SHP77 (cell line): ENCODE measurements around the gene GAGE1.
"Not testable (repeated sequence)": the region's sequence is repeated elsewhere in the genome, so short reads cannot be mapped to it uniquely, and the experiment has no call there.

Experiments
- DNase-seq, 2 experiments: peaks; one replicate each; lab custom pipeline; 2025; lab: John Stamatoyannopoulos, UW

GAGE1 gene, protein sequence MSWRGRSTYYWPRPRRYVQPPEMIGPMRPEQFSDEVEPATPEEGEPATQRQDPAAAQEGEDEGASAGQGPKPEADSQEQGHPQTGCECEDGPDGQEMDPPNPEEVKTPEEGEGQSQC

DNA sequence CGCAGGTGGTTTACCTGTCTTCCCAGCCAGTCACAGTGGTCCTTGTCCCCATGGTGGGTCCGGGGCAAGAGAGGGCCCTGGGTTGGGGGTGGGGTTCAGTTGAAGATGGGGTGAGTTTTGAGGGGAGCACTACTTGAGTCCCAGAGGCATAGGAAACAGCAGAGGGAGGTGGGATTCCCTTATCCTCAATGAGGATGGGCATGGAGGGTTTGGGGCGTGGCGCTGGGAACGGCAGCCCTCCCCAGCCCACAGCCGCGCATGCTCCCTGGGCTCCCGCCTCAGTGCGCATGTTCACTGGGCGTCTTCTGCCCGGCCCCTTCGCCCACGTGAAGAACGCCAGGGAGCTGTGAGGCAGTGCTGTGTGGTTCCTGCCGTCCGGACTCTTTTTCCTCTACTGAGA is at the start of gene GAGE1:
GAGE1 (plus strand) TSS at position 301 of the 400 bp plus-strand sequence. CDS start 1,155 bp downstream, outside the sequence.
- not testable (repeated sequence) for DNase-seq

DNA sequence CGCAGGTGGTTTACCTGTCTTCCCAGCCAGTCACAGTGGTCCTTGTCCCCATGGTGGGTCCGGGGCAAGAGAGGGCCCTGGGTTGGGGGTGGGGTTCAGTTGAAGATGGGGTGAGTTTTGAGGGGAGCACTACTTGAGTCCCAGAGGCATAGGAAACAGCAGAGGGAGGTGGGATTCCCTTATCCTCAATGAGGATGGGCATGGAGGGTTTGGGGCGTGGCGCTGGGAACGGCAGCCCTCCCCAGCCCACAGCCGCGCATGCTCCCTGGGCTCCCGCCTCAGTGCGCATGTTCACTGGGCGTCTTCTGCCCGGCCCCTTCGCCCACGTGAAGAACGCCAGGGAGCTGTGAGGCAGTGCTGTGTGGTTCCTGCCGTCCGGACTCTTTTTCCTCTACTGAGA is 47.8 kb upstream of the GAGE1 start, which contains the start of gene GAGE12E:
GAGE12E (plus strand) TSS at position 301 of the 400 bp plus-strand sequence. CDS start 1,155 bp downstream, outside the sequence.
- DNase-seq, result not testable (repeated sequence)

DNA sequence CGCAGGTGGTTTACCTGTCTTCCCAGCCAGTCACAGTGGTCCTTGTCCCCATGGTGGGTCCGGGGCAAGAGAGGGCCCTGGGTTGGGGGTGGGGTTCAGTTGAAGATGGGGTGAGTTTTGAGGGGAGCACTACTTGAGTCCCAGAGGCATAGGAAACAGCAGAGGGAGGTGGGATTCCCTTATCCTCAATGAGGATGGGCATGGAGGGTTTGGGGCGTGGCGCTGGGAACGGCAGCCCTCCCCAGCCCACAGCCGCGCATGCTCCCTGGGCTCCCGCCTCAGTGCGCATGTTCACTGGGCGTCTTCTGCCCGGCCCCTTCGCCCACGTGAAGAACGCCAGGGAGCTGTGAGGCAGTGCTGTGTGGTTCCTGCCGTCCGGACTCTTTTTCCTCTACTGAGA is 38.3 kb upstream of the GAGE1 start, which contains the start of gene GAGE12F:
GAGE12F (plus strand) TSS at position 301 of the 400 bp plus-strand sequence. CDS start 1,155 bp downstream, outside the sequence.
- DNase-seq, result not testable (repeated sequence)

DNA sequence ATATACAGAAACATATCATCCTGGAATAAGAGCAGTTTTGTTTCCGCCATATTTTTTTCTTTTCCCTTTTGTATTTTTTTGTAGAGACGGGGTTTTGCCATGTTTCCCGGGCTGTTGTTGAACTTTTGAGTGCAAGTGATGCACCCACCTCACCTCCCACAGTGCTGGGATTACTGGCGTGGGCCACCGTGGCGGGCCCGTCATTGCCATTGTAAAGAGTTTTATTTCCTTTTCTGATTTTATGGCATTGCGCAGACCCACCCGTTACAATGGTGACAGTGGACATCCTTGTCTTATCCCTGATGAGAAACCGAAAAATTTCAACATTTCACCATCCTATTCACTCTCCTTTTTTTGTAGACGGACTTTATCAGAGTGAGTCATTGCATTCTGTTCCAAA is 30.1 kb upstream of the GAGE1 start:
- DNase-seq, result not testable (repeated sequence)

DNA sequence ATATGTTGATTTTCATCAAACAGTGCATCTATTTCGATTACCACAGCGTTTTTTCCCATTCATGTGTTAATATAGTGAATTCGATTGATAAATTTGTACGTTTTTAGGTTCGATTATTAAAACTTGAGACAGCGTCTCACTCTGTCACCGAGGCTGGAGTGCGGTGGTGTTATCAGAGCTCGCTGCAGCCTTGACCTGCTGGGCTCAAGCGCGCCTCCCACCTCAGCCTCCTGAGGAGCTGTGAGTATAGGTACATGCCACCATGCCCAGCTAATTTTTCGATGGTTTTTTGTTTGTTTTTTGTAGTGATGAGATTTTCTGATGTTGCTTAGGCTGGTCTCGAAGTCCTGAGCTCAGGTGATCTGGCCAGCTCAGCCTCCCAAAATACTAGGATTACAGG is 29.7 kb upstream of the GAGE1 start:
- DNase-seq, result not testable (repeated sequence)

DNA sequence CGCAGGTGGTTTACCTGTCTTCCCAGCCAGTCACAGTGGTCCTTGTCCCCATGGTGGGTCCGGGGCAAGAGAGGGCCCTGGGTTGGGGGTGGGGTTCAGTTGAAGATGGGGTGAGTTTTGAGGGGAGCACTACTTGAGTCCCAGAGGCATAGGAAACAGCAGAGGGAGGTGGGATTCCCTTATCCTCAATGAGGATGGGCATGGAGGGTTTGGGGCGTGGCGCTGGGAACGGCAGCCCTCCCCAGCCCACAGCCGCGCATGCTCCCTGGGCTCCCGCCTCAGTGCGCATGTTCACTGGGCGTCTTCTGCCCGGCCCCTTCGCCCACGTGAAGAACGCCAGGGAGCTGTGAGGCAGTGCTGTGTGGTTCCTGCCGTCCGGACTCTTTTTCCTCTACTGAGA is 28.7 kb upstream of the GAGE1 start, which contains the start of gene GAGE12G:
GAGE12G (plus strand) TSS at position 301 of the 400 bp plus-strand sequence. CDS start 1,155 bp downstream, outside the sequence.
- DNase-seq, result not testable (repeated sequence)

DNA sequence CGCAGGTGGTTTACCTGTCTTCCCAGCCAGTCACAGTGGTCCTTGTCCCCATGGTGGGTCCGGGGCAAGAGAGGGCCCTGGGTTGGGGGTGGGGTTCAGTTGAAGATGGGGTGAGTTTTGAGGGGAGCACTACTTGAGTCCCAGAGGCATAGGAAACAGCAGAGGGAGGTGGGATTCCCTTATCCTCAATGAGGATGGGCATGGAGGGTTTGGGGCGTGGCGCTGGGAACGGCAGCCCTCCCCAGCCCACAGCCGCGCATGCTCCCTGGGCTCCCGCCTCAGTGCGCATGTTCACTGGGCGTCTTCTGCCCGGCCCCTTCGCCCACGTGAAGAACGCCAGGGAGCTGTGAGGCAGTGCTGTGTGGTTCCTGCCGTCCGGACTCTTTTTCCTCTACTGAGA is 19.2 kb upstream of the GAGE1 start, which contains the start of gene GAGE12H:
GAGE12H (plus strand) TSS at position 301 of the 400 bp plus-strand sequence. CDS start 1,155 bp downstream, outside the sequence.
- not testable (repeated sequence) for DNase-seq

DNA sequence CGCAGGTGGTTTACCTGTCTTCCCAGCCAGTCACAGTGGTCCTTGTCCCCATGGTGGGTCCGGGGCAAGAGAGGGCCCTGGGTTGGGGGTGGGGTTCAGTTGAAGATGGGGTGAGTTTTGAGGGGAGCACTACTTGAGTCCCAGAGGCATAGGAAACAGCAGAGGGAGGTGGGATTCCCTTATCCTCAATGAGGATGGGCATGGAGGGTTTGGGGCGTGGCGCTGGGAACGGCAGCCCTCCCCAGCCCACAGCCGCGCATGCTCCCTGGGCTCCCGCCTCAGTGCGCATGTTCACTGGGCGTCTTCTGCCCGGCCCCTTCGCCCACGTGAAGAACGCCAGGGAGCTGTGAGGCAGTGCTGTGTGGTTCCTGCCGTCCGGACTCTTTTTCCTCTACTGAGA is 9.6 kb upstream of the GAGE1 start, which contains the start of gene GAGE2A:
GAGE2A (plus strand) TSS at position 301 of the 400 bp plus-strand sequence. CDS start 1,155 bp downstream, outside the sequence.
- not testable (repeated sequence) for DNase-seq

DNA sequence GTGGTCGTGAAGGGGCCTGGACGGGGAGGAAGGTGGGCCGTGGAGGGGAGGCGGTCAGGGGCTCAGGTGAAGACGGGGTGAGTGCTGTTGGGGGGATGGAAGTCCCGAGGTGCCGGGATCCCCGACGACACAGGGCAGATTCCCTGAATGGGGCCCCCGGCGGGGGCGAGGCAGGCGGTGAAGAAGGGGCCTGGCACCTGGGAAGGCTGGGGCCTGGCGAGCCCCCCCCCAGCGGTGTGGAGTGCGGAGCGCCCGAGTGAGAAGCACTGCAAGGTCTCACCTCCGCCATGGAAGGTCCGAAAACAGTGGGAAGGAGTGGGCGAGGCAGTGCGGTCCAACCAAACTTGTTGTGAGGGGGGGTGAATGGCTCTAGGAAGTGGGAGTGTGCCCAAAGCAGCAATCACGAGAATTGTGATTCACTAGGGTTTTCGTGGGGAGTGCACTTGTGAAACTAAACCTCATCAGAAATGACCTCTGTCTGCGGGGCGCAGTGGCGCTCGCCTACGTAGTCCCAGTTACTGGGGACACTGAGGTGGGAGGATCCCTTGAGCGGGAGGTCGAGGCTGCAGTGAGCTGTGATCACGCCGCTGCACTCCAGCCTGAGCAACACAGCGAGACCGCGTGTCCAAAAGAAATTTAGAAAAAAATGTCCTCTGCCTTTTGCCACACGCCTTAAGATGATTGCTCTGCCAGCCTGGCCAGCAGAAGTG is 8.9 kb upstream of the GAGE1 start:
- DNase-seq, result not testable (repeated sequence)

DNA sequence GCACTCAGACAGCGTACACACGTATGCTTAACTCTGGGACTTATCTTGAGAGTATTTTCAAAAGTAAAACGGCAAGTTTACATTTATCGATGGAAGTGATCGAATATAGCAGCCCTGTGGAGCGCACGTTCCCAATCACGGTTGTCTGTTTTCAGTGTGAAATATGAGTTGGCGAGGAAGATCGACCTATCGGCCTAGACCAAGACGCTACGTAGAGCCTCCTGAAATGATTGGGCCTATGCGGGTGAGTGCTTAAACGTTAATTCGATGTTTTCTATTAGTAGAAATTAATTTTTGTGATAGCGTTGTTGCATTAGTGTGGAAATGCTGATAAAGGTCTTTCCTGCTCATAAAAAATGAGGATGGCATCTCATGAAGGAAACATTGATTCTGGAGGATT is 8.3 kb upstream of the GAGE1 start:
- DNase-seq, result not testable (repeated sequence)

DNA sequence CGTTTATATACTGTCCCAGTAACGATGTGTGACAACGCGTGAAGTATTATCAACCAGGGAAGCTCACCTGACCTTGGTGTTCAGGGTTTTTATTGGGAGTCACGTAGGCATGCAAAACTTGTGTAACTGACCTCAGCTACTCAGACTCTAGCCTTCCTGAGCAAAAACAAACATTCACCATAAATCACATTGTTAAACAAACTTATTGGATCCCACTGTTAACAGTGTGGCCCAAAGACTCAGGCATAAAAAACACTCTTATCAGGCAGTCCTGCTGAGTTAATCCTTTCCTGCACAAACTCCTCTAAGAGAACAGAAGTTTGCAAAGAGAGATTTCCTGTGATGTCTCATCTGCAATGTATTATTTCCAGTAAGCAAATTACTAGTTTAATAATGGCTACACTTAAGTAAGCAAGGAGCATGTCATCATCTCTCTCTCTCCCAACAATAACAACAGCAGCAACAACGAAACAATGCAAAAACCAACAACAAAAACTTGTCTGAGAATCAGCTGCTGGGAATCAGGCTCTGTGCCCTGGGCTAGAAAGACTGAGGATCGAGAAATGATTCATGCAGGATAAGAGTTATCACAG is 12.0 kb downstream of the GAGE1 start:
- DNase-seq, result no peak

DNA sequence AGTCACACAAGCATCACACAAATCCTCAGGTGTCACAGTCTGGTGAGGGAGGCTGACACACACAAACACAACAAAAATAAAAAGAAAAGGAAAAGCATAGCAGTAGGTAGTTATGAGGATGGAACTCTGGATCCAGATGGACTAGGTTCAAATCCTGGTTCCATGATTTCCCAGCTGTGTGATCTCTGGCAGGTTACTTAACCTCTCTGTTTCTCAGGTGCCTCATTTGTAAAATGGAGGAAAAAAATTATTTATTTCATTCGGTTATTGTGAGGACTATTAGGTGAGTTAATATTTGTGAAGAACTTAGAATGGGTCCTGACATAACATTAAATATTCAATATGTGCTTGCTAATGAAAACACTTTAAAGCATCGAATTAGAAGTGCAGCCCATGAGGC is 19.8 kb downstream of the GAGE1 start:
- DNase-seq, result no peak

DNA sequence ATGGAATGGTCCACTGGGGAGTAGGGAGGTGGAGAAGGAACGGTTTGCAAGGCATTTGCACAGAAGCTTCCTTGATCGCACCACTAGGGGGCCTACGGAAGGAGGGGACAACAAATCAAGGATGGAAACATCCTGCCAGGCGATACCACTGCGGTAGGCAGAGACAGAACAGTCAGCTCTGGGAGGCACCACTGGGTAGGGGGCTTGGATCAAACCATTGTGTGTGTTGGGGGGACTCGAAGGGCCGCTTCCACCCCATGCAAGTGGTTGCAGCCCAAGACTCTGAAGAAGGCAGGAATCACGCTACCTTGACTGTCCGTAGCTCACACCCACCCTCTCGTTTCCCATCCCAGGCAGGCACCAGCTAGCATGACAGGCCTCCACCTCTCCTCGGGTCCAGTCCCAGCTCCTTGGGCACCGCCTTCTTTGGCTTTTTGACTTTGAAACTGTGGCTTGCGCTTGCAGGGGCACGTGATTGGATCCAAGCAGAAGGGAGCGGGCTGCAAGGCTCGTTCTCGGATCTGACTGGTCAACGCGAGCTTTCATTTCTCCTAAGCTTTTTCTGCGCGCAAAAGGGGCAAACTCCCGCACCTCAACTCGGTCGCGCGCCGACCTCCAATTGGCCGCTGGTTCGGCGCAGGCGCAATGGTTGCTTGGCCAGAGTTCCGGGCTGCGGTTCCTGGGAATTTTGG is 28.4 kb downstream of the GAGE1 start:
- no peak for DNase-seq

DNA sequence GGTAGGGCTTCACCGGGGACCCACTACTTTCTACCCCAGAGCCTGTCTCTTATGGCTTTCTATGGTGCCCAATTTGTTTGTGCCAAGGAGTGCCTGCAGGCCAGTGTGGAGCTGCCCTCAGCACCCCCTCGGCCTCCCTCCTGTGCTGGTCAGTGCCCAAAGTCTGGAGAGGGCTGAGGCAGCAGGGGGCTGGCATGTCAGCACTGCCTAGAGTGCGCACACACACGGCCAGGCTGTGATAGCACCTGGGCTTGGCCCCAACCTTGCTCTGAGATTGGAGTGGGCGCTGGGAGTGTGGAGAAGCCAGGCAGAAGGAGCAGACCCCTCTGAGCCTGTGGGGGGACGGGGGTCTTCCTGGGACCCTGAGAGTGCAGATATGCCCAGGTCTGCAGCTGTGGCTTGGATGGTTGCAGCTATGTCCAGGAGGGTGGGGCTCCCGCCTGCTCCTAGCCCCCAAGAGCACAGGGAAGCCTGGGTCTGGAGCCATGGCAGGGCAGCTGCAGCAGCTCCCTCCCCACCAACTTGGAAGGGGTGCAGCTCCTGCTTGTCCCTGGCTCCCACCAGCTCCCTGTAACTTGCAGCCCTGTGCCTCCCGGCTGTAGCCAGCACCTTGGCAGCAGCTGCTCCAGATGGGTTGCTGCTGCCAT is 46.3 kb downstream of the GAGE1 start:
- DNase-seq, result no peak

DNA sequence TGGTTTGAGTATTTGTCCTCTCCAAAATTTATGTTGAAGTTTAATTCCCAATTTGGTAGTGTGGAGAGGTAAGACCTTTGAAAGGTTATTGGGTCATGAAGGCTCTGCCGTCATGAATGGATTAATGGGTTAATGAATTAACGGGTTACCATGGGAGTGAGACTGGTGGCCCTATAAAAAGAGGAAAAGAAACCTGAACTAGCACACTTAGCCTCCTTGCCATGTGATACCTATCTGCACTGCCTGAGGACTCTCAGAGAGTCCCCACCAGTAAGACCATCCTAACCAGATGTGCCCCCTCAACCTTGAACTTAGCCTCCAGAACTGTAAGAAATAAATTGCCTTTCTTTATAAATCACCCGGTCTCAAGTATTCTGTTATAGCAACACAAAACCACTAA is 57.7 kb downstream of the GAGE1 start:
- DNase-seq, result no peak
